ENCODE results near the gene EIF2AK3. TPM values are rescaled to one million over a fixed set of nuclear protein-coding genes. Genes with fewer than 3 reads are reported as not detected.
A peak's percentile ranks its signal among the peaks of the same experiment; 100 is the strongest.

EIF2AK3 gene
- total RNA-seq, 1 experiment from 2014 or later: 26.8 TPM

DNA sequence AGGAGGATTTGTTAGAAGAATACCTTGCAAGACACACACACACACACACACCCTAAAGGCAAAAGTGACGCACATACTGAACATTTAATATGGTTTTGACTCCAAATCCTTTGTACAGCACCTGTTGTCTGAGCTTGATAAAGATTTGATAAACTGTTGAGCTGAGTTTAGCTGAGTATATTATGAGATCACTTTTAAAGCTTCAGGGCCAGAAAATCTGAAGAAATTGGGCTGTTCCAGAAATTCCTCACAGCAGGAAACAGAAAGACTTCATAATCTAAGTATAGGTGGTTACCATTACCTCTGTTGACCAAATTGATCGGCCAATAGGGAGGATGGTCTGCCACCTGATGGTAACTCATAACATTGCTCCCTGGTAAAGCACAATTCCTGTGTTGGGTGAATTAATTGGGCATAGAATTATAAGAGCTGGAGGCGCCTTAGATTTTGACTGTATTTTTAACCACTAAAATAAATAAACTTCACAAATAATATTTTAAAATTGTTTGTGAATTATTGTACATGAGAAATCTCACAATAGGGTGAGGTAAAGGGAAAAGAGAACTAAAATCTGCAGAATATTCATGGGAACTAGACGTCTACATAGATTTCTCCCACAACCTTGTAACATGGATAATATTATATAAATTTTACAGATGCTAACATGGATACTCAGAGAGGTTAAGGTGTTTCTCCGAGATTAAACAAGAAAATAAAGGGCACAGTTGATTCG lies 42.4 kb upstream of the EIF2AK3 start:
- POLR2A ChIA-PET: interaction anchor here (0.5 to 0.8 kb wide), 2 partner anchors 35 to 41 kb away, joined by 3 to 4 read pairs; no protein-coding TSS in a partner anchor
- BruUV-seq (replicated peaks): no TSS peak
- CTCF ChIA-PET: interaction anchor here (0.6 to 1.5 kb wide), 8 partner anchors 18 to 499 kb away, joined by 3 to 13 read pairs (median 4); partner anchors contain the start of gene THNSL2
- Histone ChIP-seq H3K4me3 (ENCODE audit: low read depth, low read length) (no peak overlapping the region), H3K9me3 (no peaks in the 10 kb centered on the region), H3K27me3 (replicated peaks; ENCODE audit: control insufficient read depth, insufficient read depth, low read length) (no peaks in the 10 kb centered on the region), H3K4me1 (peaks cover 16% of the 10 kb centered on the region), H3K36me3 (ENCODE audit: control insufficient read depth, insufficient read depth, low read length) (no peaks in the 10 kb centered on the region)
- no peak overlapping the region for H3K4me3 Mint-ChIP-seq (ENCODE audit: unreplicated experiment)
- no peaks in the 10 kb centered on the region for H3K9me3 Mint-ChIP-seq (ENCODE audit: unreplicated experiment)
- TF ChIP-seq, protein P1, sequence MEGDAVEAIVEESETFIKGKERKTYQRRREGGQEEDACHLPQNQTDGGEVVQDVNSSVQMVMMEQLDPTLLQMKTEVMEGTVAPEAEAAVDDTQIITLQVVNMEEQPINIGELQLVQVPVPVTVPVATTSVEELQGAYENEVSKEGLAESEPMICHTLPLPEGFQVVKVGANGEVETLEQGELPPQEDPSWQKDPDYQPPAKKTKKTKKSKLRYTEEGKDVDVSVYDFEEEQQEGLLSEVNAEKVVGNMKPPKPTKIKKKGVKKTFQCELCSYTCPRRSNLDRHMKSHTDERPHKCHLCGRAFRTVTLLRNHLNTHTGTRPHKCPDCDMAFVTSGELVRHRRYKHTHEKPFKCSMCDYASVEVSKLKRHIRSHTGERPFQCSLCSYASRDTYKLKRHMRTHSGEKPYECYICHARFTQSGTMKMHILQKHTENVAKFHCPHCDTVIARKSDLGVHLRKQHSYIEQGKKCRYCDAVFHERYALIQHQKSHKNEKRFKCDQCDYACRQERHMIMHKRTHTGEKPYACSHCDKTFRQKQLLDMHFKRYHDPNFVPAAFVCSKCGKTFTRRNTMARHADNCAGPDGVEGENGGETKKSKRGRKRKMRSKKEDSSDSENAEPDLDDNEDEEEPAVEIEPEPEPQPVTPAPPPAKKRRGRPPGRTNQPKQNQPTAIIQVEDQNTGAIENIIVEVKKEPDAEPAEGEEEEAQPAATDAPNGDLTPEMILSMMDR (IDR thresholded peaks at IDR 0.05; ENCODE audit: insufficient read depth in 1 of 2, low read depth in 1 of 2, low read length in 1 of 2, severe bottlenecking in 1 of 2, unreplicated experiment in 1 of 2): peak; percentile 74 to 78
- intact Hi-C loops (cut with micrococcal nuclease; ENCODE audit: unreplicated experiment): loop anchor here (1.0 to 5.0 kb wide), 5 partner anchors 18 to 477 kb away; partner anchors contain the start of gene EIF2AK3
- H3K27ac Mint-ChIP-seq (ENCODE audit: unreplicated experiment): no peak overlapping the region
- H3K27me3 Mint-ChIP-seq (ENCODE audit: insufficient read depth, unreplicated experiment): no peaks in the 10 kb centered on the region
- H3K4me1 Mint-ChIP-seq (ENCODE audit: low read depth, unreplicated experiment): peaks cover 17% of the 10 kb centered on the region
- peak; percentile 49 to 68 for DNase-seq
- H3K36me3 Mint-ChIP-seq (ENCODE audit: insufficient read depth, unreplicated experiment): no peaks in the 10 kb centered on the region

GRCh38 chr2:88668862-88669261 lies 41.6 kb upstream of the EIF2AK3 start:
- Histone ChIP-seq H3K9me3 (no peaks in the 10 kb centered on the region), H3K36me3 (ENCODE audit: control insufficient read depth, insufficient read depth, low read length) (no peaks in the 10 kb centered on the region), H3K4me1 (peaks cover 16% of the 10 kb centered on the region), H3K27me3 (replicated peaks; ENCODE audit: control insufficient read depth, insufficient read depth, low read length) (no peaks in the 10 kb centered on the region), H3K4me3 (ENCODE audit: low read depth, low read length) (no peak overlapping the region)
- TF ChIP-seq, protein P1 (IDR thresholded peaks at IDR 0.05; ENCODE audit: insufficient read depth in 1 of 2, low read depth in 1 of 2, low read length in 1 of 2, severe bottlenecking in 1 of 2, unreplicated experiment in 1 of 2): no peak
- H3K36me3 Mint-ChIP-seq (ENCODE audit: insufficient read depth, unreplicated experiment): no peaks in the 10 kb centered on the region
- H3K4me3 Mint-ChIP-seq (ENCODE audit: unreplicated experiment): no peak overlapping the region
- DNase-seq: no peak
- peaks cover 5% of the 10 kb centered on the region for H3K9me3 Mint-ChIP-seq (ENCODE audit: unreplicated experiment)
- intact Hi-C loops (cut with micrococcal nuclease; ENCODE audit: unreplicated experiment): loop anchor here (1.0 kb wide), 4 partner anchors 18 to 78 kb away; partner anchors contain the start of gene EIF2AK3
- no peak overlapping the region for H3K27ac Mint-ChIP-seq (ENCODE audit: unreplicated experiment)
- H3K27me3 Mint-ChIP-seq (ENCODE audit: insufficient read depth, unreplicated experiment): no peaks in the 10 kb centered on the region
- no TSS peak for BruUV-seq (replicated peaks)
- CTCF ChIA-PET: interaction anchor here (0.9 to 1.5 kb wide), 5 partner anchors 18 to 78 kb away, joined by 3 to 13 read pairs (median 4); no protein-coding TSS in a partner anchor
- POLR2A ChIA-PET: no interaction called here
- H3K4me1 Mint-ChIP-seq (ENCODE audit: low read depth, unreplicated experiment): peaks cover 17% of the 10 kb centered on the region

DNA sequence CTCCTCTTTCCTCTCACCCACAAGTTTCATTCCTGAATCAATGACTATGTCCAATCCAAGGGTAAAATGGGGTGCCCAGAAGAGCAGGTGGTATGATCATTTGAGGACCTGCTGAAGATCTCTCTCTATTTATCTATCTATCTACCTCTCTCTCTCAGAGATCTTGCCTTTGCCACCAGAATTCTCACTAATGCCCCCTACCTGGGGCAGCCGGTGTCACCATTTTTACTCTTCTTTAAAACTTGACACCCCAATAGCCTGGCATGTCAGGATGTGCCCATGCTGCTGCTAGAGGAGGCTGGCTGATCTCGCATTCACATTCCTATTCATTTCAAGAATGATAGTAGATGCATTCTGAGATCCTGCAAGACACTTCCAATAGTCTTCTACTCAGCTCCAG lies 40.0 kb upstream of the EIF2AK3 start:
- no peaks in the 10 kb centered on the region for H3K36me3 ChIP-seq (ENCODE audit: control insufficient read depth, insufficient read depth, low read length)
- Mint-ChIP-seq H3K9me3 (ENCODE audit: unreplicated experiment) (peaks cover 13% of the 10 kb centered on the region), H3K4me1 (ENCODE audit: low read depth, unreplicated experiment) (peaks cover 16% of the 10 kb centered on the region), H3K4me3 (ENCODE audit: unreplicated experiment) (no peak overlapping the region), H3K27ac (ENCODE audit: unreplicated experiment) (peak overlapping the region; percentile 17), H3K36me3 (ENCODE audit: insufficient read depth, unreplicated experiment) (no peaks in the 10 kb centered on the region), H3K27me3 (ENCODE audit: insufficient read depth, unreplicated experiment) (no peaks in the 10 kb centered on the region)
- intact Hi-C loops (cut with micrococcal nuclease; ENCODE audit: unreplicated experiment): no loop called here
- H3K4me1 ChIP-seq: peaks cover 16% of the 10 kb centered on the region
- no peaks in the 10 kb centered on the region for H3K27me3 ChIP-seq (replicated peaks; ENCODE audit: control insufficient read depth, insufficient read depth, low read length)
- H3K9me3 ChIP-seq: no peaks in the 10 kb centered on the region
- BruUV-seq (replicated peaks): no TSS peak
- TF ChIP-seq, protein P1 (IDR thresholded peaks at IDR 0.05; ENCODE audit: insufficient read depth in 1 of 2, low read depth in 1 of 2, low read length in 1 of 2, severe bottlenecking in 1 of 2, unreplicated experiment in 1 of 2): no peak
- CTCF ChIA-PET: no interaction called here
- POLR2A ChIA-PET: no interaction called here
- DNase-seq: no peak
- H3K4me3 ChIP-seq (ENCODE audit: low read depth, low read length): no peak overlapping the region

Measured in Caco-2 (cell line).